Measurements from ENCODE around the gene TOMT.

- TF ChIP-seq CTCF (IDR thresholded peaks at IDR 0.05) (no peak), SIN3A (IDR thresholded peaks at IDR 0.05; ENCODE audit: borderline replicate concordance, insufficient read depth, low read depth, low read length) (no peak), REST (IDR thresholded peaks at IDR 0.05; ENCODE audit: insufficient read depth in 1 of 2, low read depth in 2 of 2, low read length in 1 of 2) (no peak)
Observed at GRCh38 chr11:72129381-72129780, 23.7 kb downstream of the TOMT start.
